Measurements from ENCODE around the gene FDXACB1.
"Not testable (repeated sequence)": the region's sequence is repeated elsewhere in the genome, so short reads cannot be mapped to it uniquely, and the experiment has no call there.

FDXACB1 gene

DNA sequence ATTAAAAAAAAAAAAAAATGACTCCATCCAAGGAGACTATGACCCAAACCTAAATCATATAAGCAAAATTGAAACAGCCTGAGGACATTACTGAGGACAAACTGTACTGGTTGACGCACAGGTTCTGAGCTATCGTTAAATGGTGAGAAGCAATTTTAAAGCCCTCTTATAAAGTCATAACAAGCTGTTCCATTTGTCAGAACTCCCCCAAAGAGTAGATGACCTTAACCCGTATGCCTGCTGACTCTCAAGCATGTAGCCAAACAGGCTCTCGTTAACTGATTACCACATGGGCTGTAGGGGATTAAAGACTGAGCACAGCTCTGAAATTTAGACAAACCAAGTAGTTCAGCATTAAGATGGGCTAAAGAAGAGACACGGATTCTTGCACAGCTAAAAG lies 30.4 kb upstream of the FDXACB1 start:
- no peak for DNase-seq

DNA sequence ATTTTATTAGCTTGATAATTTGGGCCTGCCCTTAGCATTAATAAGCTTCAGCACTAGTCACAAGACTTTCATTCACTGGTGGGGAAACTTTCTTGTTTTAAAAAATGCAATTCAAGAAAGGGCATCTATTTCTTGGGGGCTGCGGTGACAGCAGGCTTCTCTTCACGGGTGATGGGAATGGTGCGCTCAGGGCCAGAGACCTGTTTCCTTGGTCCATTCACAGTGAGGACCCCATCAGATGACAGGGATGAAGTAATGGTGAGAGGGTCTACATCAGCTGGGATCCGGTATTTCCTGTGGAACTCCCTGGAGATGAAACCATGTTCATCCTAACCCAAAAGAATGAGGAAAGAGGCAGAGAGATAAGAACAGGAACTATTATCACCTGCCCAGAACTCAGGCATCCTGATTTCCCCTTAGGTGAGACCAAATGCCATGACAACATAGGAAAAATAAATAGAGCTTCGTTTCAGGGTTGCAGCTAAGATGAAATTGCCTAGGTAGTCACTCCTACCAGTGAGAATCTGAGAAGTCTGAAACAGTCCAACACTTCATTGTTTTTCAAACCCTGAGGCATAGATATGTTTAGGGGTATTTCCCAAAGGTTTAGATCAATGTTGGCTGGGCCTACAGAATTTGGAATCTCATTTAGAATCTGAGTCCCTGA lies 29.8 kb upstream of the FDXACB1 start:
- DNase-seq = no peak

DNA sequence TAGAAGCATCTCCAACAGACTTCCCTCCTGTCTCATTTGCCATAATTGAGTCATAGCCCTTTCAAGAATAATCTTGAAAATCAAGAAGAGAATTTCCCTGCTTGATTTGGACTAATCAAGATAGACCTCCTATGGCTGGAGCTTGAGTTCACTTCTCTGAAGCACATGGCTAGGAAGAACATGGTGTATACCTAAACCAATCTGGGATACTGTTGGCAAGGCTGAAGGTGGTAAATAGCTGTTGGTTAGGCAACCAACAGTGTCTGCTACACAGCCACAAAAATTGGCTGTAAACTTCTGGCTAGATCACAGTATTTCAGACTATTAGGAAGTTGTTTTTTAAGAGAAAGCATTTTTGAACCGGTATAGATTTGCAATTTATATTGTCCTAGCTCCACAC lies 27.7 kb upstream of the FDXACB1 start:
- no peak for DNase-seq

DNA sequence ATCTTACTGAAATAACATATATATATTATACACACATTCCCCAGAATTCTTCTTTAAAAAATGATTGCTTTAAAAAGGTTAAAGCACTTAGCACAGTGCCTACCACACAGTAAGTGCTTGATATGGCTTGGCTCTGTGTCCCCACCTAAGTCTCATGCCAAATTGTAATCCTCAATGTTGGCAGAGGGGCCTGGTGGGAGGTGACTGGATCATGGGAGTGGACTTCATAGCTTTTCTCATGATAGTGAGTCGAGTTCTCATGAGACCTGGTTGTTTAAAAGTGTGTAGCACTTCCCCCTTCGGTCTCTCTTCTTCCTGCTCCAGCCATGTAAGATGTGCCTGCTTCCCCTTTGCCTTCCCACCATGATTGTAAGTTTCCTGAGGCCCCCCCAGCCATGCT lies 26.4 kb upstream of the FDXACB1 start:
- DNase-seq = no peak

DNA sequence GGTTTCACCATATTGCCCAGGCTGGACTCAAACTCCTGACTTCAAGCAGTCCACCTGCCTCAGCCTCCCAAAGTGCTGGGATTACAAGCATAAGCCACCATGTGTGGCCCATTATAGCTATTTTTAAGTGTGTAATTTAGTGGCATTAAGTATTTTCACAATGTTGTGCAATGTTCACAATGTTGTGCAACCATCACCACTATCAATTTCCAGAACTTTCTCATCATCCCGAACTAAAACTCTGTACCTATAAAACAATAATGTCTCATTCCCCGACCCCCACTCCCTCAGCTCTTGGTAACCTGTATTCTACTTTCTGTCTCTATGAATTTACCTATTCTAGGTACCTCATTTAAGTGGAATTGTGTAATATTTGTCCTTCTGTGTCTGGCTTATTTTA lies 7.9 kb upstream of the FDXACB1 start:
- DNase-seq = no peak

DNA sequence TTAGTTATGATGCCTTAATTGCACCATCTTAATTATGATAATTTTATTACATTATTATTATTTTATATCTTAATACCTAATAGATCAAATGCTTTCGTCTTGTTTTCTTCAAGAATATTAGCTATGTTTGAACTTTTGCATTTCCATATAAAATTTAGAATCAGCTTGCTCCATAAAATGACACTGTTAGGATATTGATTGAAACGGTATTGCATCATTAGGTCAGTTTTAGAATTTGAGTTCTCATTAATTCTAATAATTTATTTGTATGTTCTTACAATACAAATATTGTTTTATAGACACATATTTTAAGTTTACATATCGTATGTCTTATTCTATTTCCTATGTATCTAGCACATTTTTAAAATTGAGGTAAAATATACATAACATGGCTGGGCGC lies 7.1 kb upstream of the FDXACB1 start:
- no peak for DNase-seq

DNA sequence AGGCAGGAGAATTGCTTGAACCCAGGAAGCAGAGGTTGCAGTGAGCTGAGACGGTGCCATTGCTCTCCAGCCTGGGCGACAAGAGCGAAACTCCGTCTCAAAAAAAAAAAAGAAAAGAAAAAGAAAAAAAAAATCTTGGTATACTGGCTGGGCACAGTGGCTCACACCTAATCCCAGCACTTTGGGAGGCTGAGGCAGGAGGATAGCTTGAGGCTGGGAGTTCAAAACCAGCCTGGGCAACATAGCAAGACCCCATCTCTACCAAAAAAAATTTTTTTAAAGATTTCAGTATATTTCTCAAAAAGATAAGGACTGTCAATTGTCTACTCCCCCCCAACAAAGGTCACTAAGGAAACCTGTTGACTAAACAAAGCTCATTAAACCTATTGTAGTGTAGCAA lies 6.1 kb upstream of the FDXACB1 start:
- not testable (repeated sequence) for DNase-seq

DNA sequence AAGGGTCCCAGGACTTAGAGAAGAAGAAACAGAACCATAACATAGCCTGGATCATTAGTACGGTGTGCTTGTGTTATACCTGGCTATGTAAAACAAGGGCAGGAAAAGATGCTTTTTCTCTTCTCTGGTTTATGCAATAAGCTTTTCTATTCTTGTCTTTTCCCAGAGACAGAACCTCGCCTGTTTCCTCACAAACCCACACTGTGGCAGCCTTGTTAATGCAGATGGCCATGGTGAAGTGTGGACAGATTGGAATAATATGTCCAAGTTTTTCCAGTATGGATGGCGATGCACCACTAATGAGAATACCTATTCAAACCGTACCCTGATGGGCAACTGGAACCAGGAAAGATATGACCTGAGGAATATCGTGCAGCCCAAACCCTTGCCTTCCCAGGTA lies 3.2 kb upstream of the FDXACB1 start:
- DNase-seq = no peak

DNA sequence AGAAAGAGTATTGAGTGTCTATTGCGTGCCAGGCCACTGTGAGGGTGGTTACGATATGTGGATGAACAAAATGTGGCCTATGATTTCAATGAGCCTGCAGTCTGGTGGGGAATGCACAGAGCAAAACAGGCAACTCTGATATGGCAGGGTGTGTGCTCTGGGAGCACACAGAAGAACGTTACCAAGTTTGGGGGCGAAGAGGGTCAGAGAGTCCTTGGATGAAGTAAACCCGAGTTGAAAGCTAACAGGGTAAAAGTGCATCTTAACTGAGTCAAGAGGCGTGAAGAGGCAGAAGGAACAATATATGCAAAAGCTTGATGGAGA lies 634 bp upstream of the FDXACB1 start:
- DNase-seq = no peak

DNA sequence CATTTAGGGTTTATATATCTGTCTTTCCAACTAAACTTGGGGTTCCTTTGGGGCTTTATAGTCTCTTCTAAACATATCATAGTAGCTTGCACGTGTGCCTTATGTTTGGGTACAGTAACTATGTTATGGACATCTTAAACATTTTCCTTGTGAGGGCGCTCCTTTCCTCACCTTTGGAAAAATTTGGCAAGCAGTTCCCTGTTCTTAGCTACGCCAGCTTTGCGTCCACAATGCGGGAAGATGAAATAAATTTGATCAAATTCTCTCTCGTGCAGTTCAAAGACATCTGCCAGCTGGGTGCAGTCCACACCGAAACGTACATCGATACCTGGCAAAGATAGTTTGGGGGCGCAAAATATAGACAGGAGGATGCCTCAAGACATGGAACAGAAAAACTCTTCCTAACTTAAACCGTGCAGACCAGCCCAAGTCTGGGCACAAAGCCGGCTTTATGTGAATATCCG lies 548 bp downstream of the FDXACB1 start:
- DNase-seq = no peak

DNA sequence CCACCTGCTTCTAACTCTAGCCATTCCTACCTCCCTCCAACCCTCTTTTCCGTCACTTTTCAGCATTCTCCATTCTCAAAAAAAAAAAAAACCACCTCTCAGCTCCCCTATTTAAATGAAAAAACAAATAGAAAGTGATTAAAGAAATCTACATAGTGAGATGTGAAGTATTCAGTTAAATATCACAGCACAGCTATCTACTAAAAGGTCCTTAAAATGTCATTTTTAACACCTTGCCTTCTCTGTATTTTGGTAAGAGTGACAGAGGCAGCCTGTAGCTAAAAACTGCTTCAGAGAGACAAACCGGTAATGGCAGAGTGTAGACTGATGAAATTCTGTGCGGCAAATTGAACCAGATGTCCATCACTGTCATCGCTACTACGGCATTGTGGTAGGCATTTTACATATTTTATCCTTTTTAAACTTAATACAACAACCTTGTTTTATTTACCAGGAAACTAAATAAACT lies 7.2 kb downstream of the FDXACB1 start:
- no peak for DNase-seq

DNA sequence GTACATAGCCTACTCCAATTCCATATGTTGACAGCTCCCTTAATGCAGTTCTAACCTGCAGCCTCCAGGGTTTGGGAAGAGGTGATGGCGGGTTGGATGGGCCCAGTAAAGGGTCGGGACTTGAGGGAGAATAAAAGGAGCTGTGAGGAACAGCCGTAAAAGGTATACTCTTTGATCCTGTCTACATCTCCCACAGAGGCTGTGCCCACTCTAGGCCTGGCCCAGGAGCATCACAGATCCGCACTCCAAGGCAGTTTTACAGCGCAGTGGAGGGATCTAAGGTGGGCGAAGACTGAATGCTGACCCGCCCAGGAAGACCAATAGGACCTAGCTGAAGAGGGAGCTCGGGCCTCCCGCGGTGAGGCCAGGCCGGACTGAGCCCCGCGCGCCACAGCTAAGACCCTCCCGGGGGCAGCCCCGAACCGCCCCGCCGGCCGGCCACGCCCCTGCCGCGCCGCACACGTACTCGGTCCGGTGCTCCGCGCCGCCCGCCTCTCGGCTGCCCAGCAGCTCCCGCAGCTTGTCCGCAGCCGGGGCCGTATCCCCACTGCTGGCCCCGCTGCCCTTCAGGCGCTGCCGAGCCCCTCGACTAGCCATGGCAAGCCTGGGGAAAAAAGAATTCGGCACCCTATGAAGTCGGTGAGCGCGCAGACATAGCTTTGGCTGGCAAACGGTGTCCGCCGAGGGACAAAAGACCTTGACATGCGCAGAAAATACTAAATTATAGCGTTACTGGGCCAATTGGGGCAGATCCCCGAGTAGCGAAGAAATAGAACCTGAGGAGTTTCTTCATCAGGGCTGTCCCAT lies 7.9 kb downstream of the FDXACB1 start, which contains the start of gene ALG9:
ALG9 (minus strand) TSS at position 696 of the 807 bp plus-strand sequence; CDS start at position 597, 99 bp downstream.
- peak; percentile 94 for DNase-seq

DNA sequence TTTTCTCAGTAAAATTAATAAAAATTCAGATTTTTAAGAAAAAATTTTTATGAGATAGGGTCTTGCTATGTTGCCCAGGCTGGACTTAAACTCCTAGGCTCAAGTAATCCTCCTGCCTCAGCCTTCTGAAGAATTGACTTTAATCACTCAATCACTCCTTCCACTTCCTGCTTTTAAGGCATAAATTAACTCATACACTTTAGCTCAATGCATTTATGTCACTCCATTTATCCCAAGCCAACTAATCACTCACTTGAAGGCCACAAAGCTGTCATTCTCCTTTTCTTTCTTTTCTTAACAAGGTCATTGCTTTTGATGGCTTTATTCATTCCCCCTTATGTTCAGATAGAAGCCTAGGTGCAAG lies 8.5 kb downstream of the FDXACB1 start:
- DNase-seq = no peak

DNA sequence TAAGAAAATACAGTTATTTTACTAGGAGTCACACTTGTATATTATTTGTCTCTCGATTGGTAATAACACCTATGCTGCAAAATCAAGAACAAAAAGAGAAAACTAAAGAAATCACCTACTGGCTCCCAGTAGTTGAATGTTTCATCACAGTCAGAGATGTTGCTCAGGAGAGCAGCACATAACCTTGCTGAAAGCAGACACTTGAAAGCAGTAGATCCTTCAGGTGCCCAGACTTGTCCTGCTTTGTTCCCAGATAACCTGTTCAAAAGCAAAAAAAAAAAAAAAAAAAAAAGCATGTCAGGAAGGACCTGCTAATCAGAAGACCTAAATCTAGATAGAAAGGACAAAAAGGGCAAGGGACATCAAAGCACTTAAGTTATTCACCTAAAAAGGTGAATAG lies 8.9 kb downstream of the FDXACB1 start:
- no peak for DNase-seq

DNA sequence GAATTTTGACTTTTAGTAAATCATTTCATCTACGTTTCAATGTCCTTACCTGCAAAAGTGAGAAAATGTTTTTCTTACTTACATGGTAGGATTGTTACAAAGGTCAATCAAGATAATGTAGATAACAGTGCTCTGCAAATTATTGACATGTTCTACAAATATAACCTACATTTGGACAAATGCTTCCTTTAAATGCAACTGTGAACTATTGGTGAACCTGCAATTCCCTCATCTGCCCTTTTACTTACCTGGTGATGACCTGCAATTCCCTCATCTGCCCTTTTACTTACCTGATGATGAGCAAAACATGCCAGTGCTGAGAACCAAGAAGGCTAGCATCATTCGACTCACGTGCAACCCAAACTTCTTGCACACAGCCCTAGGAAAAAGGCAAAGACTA lies 18.7 kb downstream of the FDXACB1 start:
- no peak for DNase-seq

DNA sequence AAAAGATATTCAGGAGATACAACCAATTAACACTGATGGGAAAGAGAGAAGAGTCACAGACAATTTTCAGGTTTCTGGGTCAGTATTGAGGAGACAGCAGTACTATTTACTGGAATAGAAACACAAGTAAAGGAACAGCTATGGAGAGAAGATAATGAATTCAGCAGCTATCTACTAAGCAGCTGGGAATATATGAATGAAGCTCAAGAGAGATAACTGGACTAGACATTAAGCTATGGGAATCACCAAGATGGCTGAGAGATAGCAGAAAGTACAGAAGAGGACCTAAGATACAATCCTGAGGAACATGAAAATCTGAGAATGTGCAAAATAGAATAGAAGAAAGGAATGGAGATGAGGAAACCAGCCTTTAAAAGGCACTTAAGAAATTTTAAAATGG lies 23.5 kb downstream of the FDXACB1 start:
- DNase-seq = no peak

DNA sequence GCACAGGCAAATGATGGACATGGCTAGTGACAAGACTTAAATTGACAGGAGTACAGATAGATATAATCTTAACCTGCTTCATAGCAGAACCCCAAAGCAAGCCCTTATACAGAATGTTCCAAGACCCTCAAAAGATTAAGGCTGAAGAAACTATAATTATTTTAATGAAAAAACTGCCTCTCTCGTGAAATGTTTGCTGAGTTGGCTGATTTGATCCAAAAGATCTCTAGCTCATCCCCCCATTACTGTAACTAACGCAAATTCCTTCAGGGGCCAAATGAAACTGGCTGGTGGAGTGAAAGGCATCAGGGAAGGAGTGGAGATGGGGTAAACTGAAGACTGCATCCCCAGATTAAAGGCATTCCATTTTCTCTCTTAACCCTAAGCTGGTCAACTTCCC lies 26.9 kb downstream of the FDXACB1 start:
- no peak for DNase-seq

DNA sequence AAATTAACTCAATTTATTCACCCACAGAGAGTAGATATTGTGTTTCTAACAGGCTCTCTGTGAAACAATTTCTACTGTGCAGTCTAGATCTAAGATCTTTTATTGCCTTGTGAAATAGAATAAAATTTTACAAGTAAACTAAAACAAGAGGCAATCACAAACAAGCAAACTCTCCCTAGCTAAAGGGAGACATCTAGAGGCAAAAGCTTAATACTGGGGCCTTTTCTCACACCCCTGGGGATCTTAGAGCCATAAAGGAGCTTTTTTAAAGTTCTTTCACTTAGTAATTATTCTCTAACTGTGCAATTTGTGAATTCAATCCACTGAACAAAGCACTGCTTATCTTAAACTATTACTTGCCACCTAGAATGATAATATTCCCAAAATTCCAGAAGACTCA lies 27.3 kb downstream of the FDXACB1 start:
- DNase-seq = no peak

DNA sequence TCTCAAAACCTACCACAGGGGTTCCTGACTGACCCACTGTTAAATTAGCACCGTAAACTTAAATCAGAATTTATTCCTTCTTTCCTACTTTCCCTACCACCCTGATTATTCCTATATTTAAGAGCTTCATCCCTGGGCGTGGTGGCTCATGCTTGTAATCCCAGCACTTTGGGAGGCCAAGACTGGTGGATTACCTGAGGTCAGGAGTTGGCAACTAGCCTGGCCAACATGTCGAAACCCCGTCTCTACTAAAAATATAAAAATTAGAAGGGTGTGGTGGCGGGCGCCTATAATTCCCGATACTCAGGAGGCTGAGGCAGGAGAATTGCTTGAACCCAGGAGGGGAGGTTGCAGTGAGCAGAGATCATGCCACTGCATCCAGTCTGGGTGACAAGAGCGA lies 27.9 kb downstream of the FDXACB1 start:
- DNase-seq = no peak

DNA sequence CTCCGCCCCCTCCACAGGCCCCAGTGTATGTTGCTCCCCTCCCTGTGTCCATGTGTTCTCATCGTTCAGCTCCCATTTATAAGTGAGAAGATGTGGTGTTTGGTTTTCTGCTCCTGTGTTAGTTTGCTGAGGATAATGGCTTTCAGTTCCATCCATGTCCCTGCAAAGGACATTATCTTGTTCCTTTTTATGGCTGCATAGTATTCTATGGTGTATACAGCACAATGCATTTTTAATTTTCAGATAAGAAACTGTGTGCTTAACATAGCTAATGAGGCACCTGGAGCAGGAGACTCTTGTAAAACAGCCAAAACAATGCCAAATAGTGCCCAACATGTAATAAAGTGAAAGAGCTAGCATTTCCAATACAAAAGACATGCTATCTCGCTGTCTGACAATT lies 29.3 kb downstream of the FDXACB1 start:
- DNase-seq = no peak

DNA sequence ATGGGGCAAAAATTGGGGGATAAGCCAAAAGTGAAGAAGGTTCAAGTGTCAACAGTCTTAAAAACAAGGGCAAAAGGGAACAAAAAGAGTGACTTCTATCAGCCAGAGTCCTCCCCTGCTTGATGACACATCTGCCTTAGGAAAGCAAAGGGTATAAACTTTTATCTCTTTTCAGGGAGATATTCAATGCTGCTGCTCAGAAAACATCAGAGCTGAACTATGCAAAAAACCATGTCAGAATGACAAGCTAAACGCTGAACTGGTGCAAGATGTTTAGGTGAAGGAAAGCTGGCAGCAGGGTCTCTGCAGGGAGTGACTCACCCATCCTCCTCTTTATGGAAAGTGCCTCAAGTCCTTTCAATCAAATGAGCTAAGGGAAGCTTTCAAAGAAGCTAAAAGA lies 32.3 kb downstream of the FDXACB1 start:
- DNase-seq = no peak

DNA sequence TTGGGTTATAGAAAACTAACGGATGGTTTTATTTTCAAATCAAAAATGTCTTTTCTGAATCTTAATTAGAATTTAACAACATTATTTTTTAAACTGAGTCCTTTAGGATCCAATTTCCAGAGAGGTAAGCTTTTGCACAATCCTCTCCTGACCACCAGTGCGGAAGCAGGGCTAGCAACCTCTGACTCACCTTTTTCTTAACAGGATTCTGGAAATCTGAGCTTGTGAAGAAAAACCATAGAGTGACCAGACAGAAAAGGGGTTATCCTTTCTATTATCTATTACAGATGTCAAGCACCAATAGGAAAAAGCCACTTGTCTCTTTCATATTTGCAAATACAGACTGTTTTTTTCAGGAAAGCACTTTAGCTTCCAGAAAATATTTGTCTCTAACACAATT lies 32.9 kb downstream of the FDXACB1 start:
- no peak for DNase-seq

DNA sequence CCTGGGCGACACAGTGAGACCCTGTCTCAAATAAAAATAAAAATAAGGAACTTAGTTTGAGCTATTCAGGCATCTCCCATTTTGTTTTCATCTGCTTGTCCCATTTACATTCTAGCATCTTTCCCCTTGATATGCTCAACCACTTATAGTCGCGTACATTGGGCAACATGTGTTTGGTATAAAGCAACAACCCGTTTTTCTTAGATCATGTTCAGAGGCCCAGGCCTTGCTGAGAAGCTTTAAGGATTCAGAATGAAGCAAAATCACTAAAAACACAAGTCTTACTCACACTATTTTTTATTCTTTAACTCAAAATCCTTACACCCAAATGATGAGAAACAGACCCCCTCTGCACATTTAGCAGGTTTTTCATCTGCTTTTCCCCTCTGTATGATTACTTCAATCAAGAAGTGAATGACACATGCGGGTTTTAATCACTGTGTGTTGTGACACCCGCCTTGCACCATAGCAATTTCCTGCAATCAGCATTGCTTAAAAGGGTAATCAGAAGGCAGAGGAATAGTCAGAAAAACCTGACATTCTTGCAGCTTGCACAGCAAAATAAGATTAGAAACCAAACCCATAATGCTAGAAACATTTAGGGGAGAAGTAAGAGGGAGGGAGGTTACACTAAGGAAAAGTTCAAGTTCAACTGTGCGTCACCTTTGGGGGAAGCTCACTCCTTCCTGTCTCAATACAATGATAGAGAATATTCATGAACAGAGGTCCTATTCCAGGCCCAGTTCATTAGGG lies 33.5 kb downstream of the FDXACB1 start:
- no peak for DNase-seq

DNA sequence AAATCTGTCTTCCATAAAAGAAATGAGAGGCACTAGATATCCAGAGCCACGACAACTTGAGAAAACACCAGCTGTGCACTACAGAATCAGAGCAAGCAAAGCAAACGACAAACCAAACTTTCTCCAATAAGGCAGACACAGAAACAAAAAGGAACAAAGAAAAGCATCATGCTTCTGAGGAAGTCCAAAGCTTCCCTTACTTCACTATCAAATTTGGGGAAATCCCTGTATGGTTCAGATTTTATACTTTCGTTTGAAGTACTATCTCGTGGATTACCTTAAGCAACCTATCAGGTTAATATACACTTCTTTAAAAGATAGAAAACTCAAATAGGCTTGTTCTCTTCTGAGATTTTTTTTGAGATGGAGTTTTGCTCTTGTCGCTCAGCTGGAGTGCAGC lies 35.3 kb downstream of the FDXACB1 start:
- DNase-seq = no peak
